ENCODE results near the gene ZNF230.

ZNF230 gene

GRCh38 chr19:44032001-44032610 lies 29.3 kb downstream of the ZNF230 start:
- no peak for DNase-seq (ENCODE audit: low read depth in 2 of 2, low spot score in 1 of 2)

DNA sequence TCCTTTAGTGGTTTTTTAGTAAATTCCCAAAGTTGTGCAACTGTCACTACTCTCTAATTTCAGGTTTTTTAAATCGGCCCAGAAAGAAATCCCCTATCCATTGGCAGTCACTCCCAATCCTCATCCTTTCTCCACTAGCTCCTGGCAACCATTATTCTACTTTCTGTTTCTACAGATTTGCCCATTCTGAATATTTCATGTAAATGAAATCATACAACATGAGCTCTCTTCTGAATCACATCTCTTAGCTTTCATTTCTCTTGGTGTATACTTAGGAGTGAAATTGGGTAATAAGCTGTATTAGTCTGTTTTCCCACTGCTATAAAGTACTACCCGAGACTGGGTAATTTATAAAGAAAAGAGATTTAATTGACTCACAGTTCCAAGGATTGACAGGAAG lies 39.4 kb downstream of the ZNF230 start:
- DNase-seq (ENCODE audit: low read depth in 2 of 2, low spot score in 1 of 2) = no peak

GRCh38 chr19:44050740-44051649 lies 48.2 kb downstream of the ZNF230 start:
- DNase-seq (ENCODE audit: low read depth in 2 of 2, low spot score in 1 of 2) = no peak

GRCh38 chr19:44051650-44052402 lies 49.1 kb downstream of the ZNF230 start, which contains the start of gene ZNF223:
Gene ZNF223, plus strand, starts transcription at chr19:44052036. Its CDS starts 3,141 bp downstream, at chr19:44055177.
- peak; percentile 13 to 53 for DNase-seq (ENCODE audit: low read depth in 2 of 2, low spot score in 1 of 2)

DNA sequence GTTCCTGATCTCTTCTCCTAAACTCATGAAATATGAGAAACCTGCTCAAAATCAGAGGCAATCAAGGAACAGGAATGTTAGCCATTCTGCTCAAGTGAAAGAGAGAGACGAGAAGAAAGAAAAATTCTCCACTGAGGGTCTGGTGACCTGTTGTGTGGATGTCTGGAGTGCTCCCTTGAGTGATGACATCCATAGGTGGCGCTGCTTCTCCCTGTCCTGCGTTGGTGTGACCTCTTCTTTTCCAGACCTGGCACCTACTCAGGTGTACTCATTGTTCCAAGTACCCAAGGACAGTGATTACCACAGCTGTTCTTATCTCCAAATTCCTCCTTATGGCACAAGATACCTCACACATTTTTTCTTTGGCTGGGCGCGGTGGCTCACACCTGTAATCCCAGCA lies 53.1 kb downstream of the ZNF230 start:
- DNase-seq (ENCODE audit: low read depth in 2 of 2, low spot score in 1 of 2) = no peak

- no peak for DNase-seq (ENCODE audit: low read depth in 2 of 2, low spot score in 1 of 2)
These were observed 56.5 kb downstream of the ZNF230 start for GRCh38 chr19:44059229-44059628.

GRCh38 chr19:44061038-44061437 lies 58.3 kb downstream of the ZNF230 start:
- no peak for DNase-seq (ENCODE audit: low read depth in 2 of 2, low spot score in 1 of 2)

Data from stimulated activated CD8-positive, alpha-beta memory T cell treated with anti-CD3 and anti-CD28 coated beads, Interleukin-4, amount 100 ng/mL, for 4 hours (primary cell).